HepG2 (cell line): ENCODE results near the gene ERMARD. TPM values are rescaled to one million over a fixed set of nuclear protein-coding genes. Genes with fewer than 3 reads are reported as not detected.

Source experiments
- FOXJ3 ChIP-seq: sonication (generic); formaldehyde crosslinking; IDR thresholded peaks from 2 replicates; pipeline ENCODE4 v1.4.0; 2020; ENCODE audit warnings: missing genetic modification reagents, mild to moderate bottlenecking, borderline replicate concordance
- MTA3 ChIP-seq: sonication (generic); formaldehyde crosslinking; IDR thresholded peaks from 2 replicates; pipeline ENCODE4 v1.4.0; 2020; ENCODE audit warnings: missing genetic modification reagents
- NFE2L1 ChIP-seq: sonication (generic); formaldehyde crosslinking; IDR thresholded peaks from 2 replicates; pipeline ENCODE4 v1.4.0; 2020; ENCODE audit warnings: missing genetic modification reagents, mild to moderate bottlenecking, borderline replicate concordance
- RBAK ChIP-seq: sonication (generic); formaldehyde crosslinking; IDR thresholded peaks from 2 replicates; pipeline ENCODE4 v1.5.1; 2020; ENCODE audit warnings: mild to moderate bottlenecking, missing genetic modification reagents
- RFXANK ChIP-seq: IDR thresholded peaks from 2 replicates; pipeline ENCODE4 v1.6.1; 2016
- ZNF775 ChIP-seq: sonication (generic); formaldehyde crosslinking; IDR thresholded peaks from 2 replicates; pipeline ENCODE4 v1.4.0; 2020; ENCODE audit warnings: missing genetic modification reagents, mild to moderate bottlenecking, moderate library complexity, borderline replicate concordance
- polyA plus RNA-seq, 8 experiments: library from polyadenylated mRNA; depleted of rRNA in 3 of 8; stranded (reverse) in 7 of 8; unstranded in 1 of 8; fragments of >200 nt; fragmentation: Illumina TruSeq in 4 of 8; extraction: Trizol in 4 of 8; gene quantifications; 2 replicates each; pipeline versions ENCODE4 v1.2.1 to v1.2.3, GENCODE V29; 2011 to 2016; ENCODE audit warnings: low read depth in 4 of 8, missing spikeins in 1 of 8, mixed read lengths in 1 of 8; ENCODE audit not compliant: insufficient read depth in 1 of 8
- total RNA-seq, 5 experiments: library from RNA; depleted of rRNA; stranded (reverse); fragments of >200 nt; fragmentation: Illumina TruSeq; extraction: Trizol; gene quantifications; 2 replicates each; pipeline ENCODE4 v1.2.3, GENCODE V29; 2016; ENCODE audit warnings: low read depth in 1 of 5
- TF ChIP-seq, protein P1 (sequence below): sonication (generic); formaldehyde crosslinking; IDR thresholded peaks from 2 replicates; pipeline ENCODE4 v1.8.1; 2022; ENCODE audit warnings: mild to moderate bottlenecking, missing genetic modification reagents
- TF ChIP-seq, protein P2 (sequence below): sonication (generic); formaldehyde crosslinking; IDR thresholded peaks from 2 replicates; pipeline ENCODE4 v1.4.0; 2020; ENCODE audit warnings: missing genetic modification reagents, borderline replicate concordance
- TF ChIP-seq, protein P3 (sequence below): sonication (generic); formaldehyde crosslinking; IDR thresholded peaks from 2 replicates; pipeline ENCODE4 v1.5.0; 2020; ENCODE audit warnings: missing genetic modification reagents, mild to moderate bottlenecking, borderline replicate concordance
- TF ChIP-seq, protein P4 (sequence below), 2 experiments: fragments of 450-650 bp in 1 of 2; sonication (generic) in 1 of 2; formaldehyde crosslinking in 1 of 2; IDR thresholded peaks; 2 replicates each; pipeline versions ENCODE4 v1.6.1 to v1.8.0; 2016 to 2022; ENCODE audit warnings: antibody characterized with exemption in 1 of 2, mild to moderate bottlenecking in 1 of 2, missing genetic modification reagents in 1 of 2
- TF ChIP-seq, protein P5 (sequence below): sonication (generic); formaldehyde crosslinking; IDR thresholded peaks from 2 replicates; pipeline ENCODE4 v1.5.1; 2020; ENCODE audit warnings: missing genetic modification reagents, mild to moderate bottlenecking, borderline replicate concordance

ERMARD gene
- total and polyA plus RNA-seq, 2 of the 13 experiments (the other 11 are each of a cell fraction or from before 2014, with no cell fraction given), result 8.8 to 10.7 TPM

DNA sequence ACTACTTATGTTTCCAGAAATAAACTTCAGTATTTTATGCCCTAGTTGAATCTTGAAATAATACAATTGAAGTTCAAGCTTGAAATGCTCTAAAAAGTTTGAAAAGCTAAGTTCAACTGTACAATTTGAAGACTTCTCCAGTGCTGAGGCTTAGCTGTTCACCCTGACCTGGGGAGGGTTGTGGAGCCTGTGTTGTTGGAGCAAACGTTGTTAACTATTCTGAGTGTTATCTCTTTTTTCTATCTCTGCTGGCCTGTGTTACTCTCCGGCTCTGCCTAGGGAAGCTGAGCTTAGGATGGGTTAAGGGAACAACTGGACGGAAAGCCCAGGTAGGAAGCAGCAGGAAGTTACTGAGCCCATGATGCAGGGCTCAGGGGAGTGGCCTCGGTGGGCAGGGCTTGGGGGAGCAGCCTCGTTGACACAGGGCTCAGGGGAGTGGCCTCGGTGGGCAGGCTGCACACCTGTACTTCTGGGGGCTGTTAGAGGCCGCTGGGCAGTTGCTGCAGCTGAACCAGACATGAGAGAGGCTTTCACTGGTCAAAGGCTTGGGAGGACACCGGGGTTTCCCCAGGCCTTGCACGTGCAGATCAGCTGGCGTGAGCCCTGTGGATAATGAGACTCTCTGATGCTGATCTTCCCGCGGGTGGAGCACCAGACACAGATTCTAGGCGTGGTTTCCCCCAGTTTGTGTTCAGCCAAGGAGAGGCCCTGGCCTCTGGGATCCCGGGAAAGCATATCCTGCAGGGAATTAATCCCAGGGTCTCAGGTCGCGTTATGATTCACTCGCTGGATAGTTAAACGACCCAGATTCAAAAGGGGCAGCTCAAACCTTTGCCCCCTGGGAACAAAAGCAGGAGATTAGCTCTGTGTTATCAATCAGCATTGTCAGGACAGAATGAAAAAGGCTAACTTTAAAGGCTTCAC is 58.9 kb downstream of the ERMARD start (continued):
- TF ChIP-seq, protein P1, sequence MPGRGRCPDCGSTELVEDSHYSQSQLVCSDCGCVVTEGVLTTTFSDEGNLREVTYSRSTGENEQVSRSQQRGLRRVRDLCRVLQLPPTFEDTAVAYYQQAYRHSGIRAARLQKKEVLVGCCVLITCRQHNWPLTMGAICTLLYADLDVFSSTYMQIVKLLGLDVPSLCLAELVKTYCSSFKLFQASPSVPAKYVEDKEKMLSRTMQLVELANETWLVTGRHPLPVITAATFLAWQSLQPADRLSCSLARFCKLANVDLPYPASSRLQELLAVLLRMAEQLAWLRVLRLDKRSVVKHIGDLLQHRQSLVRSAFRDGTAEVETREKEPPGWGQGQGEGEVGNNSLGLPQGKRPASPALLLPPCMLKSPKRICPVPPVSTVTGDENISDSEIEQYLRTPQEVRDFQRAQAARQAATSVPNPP (CRISPR knock-in tag), result no peak; the same call in 1 of the 2 replicates
- TF ChIP-seq, protein P2, sequence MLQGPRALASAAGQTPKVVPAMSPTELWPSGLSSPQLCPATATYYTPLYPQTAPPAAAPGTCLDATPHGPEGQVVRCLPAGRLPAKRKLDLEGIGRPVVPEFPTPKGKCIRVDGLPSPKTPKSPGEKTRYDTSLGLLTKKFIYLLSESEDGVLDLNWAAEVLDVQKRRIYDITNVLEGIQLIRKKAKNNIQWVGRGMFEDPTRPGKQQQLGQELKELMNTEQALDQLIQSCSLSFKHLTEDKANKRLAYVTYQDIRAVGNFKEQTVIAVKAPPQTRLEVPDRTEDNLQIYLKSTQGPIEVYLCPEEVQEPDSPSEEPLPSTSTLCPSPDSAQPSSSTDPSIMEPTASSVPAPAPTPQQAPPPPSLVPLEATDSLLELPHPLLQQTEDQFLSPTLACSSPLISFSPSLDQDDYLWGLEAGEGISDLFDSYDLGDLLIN, result no peak
- TF ChIP-seq NFE2L1 (CRISPR knock-in tag), result no peak
- TF ChIP-seq, protein P3, sequence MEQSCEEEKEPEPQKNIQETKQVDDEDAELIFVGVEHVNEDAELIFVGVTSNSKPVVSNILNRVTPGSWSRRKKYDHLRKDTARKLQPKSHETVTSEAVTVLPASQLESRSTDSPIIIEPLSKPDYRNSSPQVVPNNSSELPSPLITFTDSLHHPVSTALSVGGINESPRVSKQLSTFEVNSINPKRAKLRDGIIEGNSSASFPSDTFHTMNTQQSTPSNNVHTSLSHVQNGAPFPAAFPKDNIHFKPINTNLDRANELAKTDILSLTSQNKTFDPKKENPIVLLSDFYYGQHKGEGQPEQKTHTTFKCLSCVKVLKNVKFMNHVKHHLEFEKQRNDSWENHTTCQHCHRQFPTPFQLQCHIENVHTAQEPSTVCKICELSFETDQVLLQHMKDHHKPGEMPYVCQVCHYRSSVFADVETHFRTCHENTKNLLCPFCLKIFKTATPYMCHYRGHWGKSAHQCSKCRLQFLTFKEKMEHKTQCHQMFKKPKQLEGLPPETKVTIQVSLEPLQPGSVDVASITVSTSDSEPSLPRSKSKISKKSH (CRISPR knock-in tag), result peak; percentile 92; the same call in 1 of the 2 replicates
- no peak for TF ChIP-seq RBAK (CRISPR knock-in tag)
- no peak for TF ChIP-seq ZNF775 (CRISPR knock-in tag)
- no peak for TF ChIP-seq MTA3 (CRISPR knock-in tag)
- TF ChIP-seq FOXJ3 (CRISPR knock-in tag), result no peak
- TF ChIP-seq, protein P4, sequence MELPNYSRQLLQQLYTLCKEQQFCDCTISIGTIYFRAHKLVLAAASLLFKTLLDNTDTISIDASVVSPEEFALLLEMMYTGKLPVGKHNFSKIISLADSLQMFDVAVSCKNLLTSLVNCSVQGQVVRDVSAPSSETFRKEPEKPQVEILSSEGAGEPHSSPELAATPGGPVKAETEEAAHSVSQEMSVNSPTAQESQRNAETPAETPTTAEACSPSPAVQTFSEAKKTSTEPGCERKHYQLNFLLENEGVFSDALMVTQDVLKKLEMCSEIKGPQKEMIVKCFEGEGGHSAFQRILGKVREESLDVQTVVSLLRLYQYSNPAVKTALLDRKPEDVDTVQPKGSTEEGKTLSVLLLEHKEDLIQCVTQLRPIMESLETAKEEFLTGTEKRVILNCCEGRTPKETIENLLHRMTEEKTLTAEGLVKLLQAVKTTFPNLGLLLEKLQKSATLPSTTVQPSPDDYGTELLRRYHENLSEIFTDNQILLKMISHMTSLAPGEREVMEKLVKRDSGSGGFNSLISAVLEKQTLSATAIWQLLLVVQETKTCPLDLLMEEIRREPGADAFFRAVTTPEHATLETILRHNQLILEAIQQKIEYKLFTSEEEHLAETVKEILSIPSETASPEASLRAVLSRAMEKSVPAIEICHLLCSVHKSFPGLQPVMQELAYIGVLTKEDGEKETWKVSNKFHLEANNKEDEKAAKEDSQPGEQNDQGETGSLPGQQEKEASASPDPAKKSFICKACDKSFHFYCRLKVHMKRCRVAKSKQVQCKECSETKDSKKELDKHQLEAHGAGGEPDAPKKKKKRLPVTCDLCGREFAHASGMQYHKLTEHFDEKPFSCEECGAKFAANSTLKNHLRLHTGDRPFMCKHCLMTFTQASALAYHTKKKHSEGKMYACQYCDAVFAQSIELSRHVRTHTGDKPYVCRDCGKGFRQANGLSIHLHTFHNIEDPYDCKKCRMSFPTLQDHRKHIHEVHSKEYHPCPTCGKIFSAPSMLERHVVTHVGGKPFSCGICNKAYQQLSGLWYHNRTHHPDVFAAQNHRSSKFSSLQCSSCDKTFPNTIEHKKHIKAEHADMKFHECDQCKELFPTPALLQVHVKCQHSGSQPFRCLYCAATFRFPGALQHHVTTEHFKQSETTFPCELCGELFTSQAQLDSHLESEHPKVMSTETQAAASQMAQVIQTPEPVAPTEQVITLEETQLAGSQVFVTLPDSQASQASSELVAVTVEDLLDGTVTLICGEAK (IDR thresholded peaks at IDR 0.05), result no peak
- TF ChIP-seq, protein P4 (CRISPR knock-in tag; IDR thresholded peaks at IDR 0.05), result no peak
- TF ChIP-seq, protein P5, sequence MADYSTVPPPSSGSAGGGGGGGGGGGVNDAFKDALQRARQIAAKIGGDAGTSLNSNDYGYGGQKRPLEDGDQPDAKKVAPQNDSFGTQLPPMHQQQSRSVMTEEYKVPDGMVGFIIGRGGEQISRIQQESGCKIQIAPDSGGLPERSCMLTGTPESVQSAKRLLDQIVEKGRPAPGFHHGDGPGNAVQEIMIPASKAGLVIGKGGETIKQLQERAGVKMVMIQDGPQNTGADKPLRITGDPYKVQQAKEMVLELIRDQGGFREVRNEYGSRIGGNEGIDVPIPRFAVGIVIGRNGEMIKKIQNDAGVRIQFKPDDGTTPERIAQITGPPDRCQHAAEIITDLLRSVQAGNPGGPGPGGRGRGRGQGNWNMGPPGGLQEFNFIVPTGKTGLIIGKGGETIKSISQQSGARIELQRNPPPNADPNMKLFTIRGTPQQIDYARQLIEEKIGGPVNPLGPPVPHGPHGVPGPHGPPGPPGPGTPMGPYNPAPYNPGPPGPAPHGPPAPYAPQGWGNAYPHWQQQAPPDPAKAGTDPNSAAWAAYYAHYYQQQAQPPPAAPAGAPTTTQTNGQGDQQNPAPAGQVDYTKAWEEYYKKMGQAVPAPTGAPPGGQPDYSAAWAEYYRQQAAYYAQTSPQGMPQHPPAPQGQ (CRISPR knock-in tag), result no peak
- TF ChIP-seq RFXANK, result no peak
